WTC11 (cell line): ENCODE data around the gene RBMXL2. TPM values are rescaled to one million over a fixed set of nuclear protein-coding genes. Genes with fewer than 3 reads are reported as not detected.

Experiments used
- ATAC-seq: fragments of 200-7000 bp; cut with Tn5 transposase; 2 replicates; pipeline ENCODE4 v1.10.0; 2021; ENCODE audit warnings: mild to moderate bottlenecking, moderate library complexity
- CTCF ChIA-PET: fragments of 300-600 bp; sonication (Branson Sonifier 250); formaldehyde crosslinking; loops from one replicate; lab custom pipeline; 2021; ENCODE audit warnings: antibody characterized with exemption; lab: Charles Lee
- POLR2A ChIA-PET: fragments of 350-600 bp; sonication (Branson Sonifier 250); formaldehyde crosslinking; loops from one replicate; lab custom pipeline; 2021; ENCODE audit warnings: antibody characterized with exemption; lab: Charles Lee
- DNase-seq: peaks from one replicate; pipeline ENCODE4 v3.0.0; 2021; ENCODE audit warnings: low spot score
- H3K27ac Mint-ChIP-seq: 2 replicates; pipeline ENCODE4 v1.8.0; 2021; ENCODE audit warnings: mixed read lengths
- H3K27me3 Mint-ChIP-seq: 2 replicates; pipeline ENCODE4 v1.8.0; 2021; ENCODE audit warnings: low read depth, mild to moderate bottlenecking, moderate library complexity, mixed read lengths
- H3K36me3 Mint-ChIP-seq: 2 replicates; pipeline ENCODE4 v1.8.0; 2021; ENCODE audit warnings: mixed read lengths
- H3K4me1 Mint-ChIP-seq: 2 replicates; pipeline ENCODE4 v1.8.0; 2022; ENCODE audit warnings: mixed read lengths
- H3K4me3 Mint-ChIP-seq: 2 replicates; pipeline ENCODE4 v1.8.0; 2021; ENCODE audit warnings: mild to moderate bottlenecking, moderate library complexity, mixed read lengths
- H3K9me3 Mint-ChIP-seq: 2 replicates; pipeline ENCODE4 v1.8.0; 2021; ENCODE audit warnings: mixed read lengths
- HMGA2 ChIP-seq: fragments of 250-450 bp; sonication (Bioruptor Pico); IDR thresholded peaks from 2 replicates; pipeline ENCODE4 v1.4.0; 2021; ENCODE audit warnings: mild to moderate bottlenecking, moderate library complexity
- IRF2 ChIP-seq: sonication (generic); formaldehyde crosslinking; IDR thresholded peaks from 2 replicates; pipeline ENCODE4 v1.8.0; 2022; ENCODE audit warnings: low read depth, missing genetic modification reagents, borderline replicate concordance
- KAT7 ChIP-seq: sonication (generic); formaldehyde crosslinking; IDR thresholded peaks from 2 replicates; pipeline ENCODE4 v1.8.1; 2023; ENCODE audit warnings: missing genetic modification reagents, mild to moderate bottlenecking, borderline replicate concordance
- NFATC4 ChIP-seq: fragments of 250-450 bp; sonication (Bioruptor Pico); IDR thresholded peaks from 2 replicates; pipeline ENCODE4 v1.9.0; 2021; ENCODE audit warnings: mild to moderate bottlenecking
- RORB ChIP-seq: fragments of 250-450 bp; sonication (Bioruptor Pico); IDR thresholded peaks from 2 replicates; pipeline ENCODE4 v1.9.0; 2021; ENCODE audit warnings: mild to moderate bottlenecking
- SP1 ChIP-seq: sonication (generic); formaldehyde crosslinking; conservative IDR thresholded peaks from 2 replicates; pipeline ENCODE4 v1.8.1; 2022; ENCODE audit warnings: missing genetic modification reagents
- ZNF121 ChIP-seq: sonication (generic); formaldehyde crosslinking; IDR thresholded peaks from 2 replicates; pipeline ENCODE4 v1.8.0; 2023; ENCODE audit warnings: missing genetic modification reagents
- ZNF671 ChIP-seq: fragments of 250-450 bp; sonication (Bioruptor Pico); IDR thresholded peaks from 2 replicates; pipeline ENCODE4 v1.8.0; 2021; ENCODE audit warnings: mild to moderate bottlenecking
- total RNA-seq: library from RNA; stranded (reverse); gene quantifications from 3 replicates; pipeline ENCODE4 v1.2.3, GENCODE V29; 2021
- TF ChIP-seq, protein P1 (sequence below): sonication (generic); formaldehyde crosslinking; IDR thresholded peaks from 2 replicates; pipeline ENCODE4 v1.8.1; 2022; ENCODE audit warnings: missing genetic modification reagents, borderline replicate concordance
- TF ChIP-seq, protein P2 (sequence below): sonication (generic); formaldehyde crosslinking; IDR thresholded peaks from 2 replicates; pipeline ENCODE4 v1.8.0; 2022; ENCODE audit warnings: mild to moderate bottlenecking, missing genetic modification reagents
- TF ChIP-seq, protein P3 (sequence below): sonication (generic); formaldehyde crosslinking; IDR thresholded peaks from 2 replicates; pipeline ENCODE4 v1.8.0; 2023; ENCODE audit warnings: missing genetic modification reagents
- TF ChIP-seq, protein P4 (sequence below): sonication (generic); formaldehyde crosslinking; IDR thresholded peaks from 2 replicates; pipeline ENCODE4 v1.8.1; 2023; ENCODE audit warnings: mild to moderate bottlenecking, missing genetic modification reagents, moderate library complexity
- TF ChIP-seq, protein P5 (sequence below): sonication (generic); formaldehyde crosslinking; IDR thresholded peaks from 2 replicates; pipeline ENCODE4 v1.8.1; 2023; ENCODE audit warnings: mild to moderate bottlenecking, missing genetic modification reagents, borderline replicate concordance

RBMXL2 gene
- total RNA-seq, 1 experiment from 2014 or later = not detected

DNA sequence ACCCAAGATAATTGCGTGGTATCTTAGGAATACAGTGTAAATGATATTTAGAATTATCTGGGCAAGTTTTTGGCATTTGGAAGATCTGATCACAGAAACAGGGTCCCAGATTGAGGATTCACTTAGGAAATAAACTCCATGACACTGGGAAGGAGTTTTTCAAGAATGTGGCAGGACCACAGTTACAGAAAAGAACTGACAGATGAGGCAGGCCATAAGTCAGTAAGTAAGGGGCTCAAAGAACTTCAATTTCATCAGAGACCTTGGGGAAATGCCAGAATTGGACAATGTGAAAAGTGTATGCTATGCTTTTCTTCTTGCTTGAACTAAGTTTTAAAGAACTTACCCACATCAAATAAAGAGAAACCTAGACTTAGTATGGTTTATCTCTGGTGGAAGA lies 49.3 kb downstream of the RBMXL2 start:
- DNase-seq = no peak
- no peaks in the 10 kb centered on the region for H3K36me3 Mint-ChIP-seq
- no peak overlapping the region for H3K27ac Mint-ChIP-seq
- H3K4me1 Mint-ChIP-seq = no peaks in the 10 kb centered on the region
- H3K9me3 Mint-ChIP-seq = peaks cover 3% of the 10 kb centered on the region; the same call in 1 of the 2 replicates
- ChIA-PET POLR2A (interaction anchor here (0.6 kb wide), 1 partner anchor 48 kb away, joined by 3 read pairs; no protein-coding TSS in a partner anchor), CTCF (no interaction called here)
- TF ChIP-seq, protein P1, sequence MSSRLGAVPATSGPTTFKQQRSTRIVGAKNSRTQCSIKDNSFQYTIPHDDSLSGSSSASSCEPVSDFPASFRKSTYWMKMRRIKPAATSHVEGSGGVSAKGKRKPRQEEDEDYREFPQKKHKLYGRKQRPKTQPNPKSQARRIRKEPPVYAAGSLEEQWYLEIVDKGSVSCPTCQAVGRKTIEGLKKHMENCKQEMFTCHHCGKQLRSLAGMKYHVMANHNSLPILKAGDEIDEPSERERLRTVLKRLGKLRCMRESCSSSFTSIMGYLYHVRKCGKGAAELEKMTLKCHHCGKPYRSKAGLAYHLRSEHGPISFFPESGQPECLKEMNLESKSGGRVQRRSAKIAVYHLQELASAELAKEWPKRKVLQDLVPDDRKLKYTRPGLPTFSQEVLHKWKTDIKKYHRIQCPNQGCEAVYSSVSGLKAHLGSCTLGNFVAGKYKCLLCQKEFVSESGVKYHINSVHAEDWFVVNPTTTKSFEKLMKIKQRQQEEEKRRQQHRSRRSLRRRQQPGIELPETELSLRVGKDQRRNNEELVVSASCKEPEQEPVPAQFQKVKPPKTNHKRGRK (CRISPR knock-in tag) = no peak
- TF ChIP-seq ZNF671 (CRISPR knock-in tag) (no peak), NFATC4 (CRISPR knock-in tag) (no peak), HMGA2 (CRISPR knock-in tag) (no peak), SP1 (no peak), IRF2 (CRISPR knock-in tag) (no peak), KAT7 (no peak), RORB (CRISPR knock-in tag) (no peak), ZNF121 (CRISPR knock-in tag) (no peak)
- TF ChIP-seq, protein P2, sequence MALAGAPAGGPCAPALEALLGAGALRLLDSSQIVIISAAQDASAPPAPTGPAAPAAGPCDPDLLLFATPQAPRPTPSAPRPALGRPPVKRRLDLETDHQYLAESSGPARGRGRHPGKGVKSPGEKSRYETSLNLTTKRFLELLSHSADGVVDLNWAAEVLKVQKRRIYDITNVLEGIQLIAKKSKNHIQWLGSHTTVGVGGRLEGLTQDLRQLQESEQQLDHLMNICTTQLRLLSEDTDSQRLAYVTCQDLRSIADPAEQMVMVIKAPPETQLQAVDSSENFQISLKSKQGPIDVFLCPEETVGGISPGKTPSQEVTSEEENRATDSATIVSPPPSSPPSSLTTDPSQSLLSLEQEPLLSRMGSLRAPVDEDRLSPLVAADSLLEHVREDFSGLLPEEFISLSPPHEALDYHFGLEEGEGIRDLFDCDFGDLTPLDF (CRISPR knock-in tag) = no peak
- TF ChIP-seq, protein P3, sequence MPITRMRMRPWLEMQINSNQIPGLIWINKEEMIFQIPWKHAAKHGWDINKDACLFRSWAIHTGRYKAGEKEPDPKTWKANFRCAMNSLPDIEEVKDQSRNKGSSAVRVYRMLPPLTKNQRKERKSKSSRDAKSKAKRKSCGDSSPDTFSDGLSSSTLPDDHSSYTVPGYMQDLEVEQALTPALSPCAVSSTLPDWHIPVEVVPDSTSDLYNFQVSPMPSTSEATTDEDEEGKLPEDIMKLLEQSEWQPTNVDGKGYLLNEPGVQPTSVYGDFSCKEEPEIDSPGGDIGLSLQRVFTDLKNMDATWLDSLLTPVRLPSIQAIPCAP (CRISPR knock-in tag) = no peak
- TF ChIP-seq, protein P4, sequence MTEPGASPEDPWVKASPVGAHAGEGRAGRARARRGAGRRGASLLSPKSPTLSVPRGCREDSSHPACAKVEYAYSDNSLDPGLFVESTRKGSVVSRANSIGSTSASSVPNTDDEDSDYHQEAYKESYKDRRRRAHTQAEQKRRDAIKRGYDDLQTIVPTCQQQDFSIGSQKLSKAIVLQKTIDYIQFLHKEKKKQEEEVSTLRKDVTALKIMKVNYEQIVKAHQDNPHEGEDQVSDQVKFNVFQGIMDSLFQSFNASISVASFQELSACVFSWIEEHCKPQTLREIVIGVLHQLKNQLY (CRISPR knock-in tag) = no peak
- TF ChIP-seq, protein P5, sequence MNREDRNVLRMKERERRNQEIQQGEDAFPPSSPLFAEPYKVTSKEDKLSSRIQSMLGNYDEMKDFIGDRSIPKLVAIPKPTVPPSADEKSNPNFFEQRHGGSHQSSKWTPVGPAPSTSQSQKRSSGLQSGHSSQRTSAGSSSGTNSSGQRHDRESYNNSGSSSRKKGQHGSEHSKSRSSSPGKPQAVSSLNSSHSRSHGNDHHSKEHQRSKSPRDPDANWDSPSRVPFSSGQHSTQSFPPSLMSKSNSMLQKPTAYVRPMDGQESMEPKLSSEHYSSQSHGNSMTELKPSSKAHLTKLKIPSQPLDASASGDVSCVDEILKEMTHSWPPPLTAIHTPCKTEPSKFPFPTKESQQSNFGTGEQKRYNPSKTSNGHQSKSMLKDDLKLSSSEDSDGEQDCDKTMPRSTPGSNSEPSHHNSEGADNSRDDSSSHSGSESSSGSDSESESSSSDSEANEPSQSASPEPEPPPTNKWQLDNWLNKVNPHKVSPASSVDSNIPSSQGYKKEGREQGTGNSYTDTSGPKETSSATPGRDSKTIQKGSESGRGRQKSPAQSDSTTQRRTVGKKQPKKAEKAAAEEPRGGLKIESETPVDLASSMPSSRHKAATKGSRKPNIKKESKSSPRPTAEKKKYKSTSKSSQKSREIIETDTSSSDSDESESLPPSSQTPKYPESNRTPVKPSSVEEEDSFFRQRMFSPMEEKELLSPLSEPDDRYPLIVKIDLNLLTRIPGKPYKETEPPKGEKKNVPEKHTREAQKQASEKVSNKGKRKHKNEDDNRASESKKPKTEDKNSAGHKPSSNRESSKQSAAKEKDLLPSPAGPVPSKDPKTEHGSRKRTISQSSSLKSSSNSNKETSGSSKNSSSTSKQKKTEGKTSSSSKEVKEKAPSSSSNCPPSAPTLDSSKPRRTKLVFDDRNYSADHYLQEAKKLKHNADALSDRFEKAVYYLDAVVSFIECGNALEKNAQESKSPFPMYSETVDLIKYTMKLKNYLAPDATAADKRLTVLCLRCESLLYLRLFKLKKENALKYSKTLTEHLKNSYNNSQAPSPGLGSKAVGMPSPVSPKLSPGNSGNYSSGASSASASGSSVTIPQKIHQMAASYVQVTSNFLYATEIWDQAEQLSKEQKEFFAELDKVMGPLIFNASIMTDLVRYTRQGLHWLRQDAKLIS (CRISPR knock-in tag) = no peak
- no peak for ATAC-seq
- H3K4me3 Mint-ChIP-seq = no peak overlapping the region
- no peaks in the 10 kb centered on the region for H3K27me3 Mint-ChIP-seq

Other genes with a start within 250 kb of the RBMXL2 start
- not detected in 3 replicates for gene OR10A5, start 243.3 kb upstream of the RBMXL2 start, total RNA-seq
- not detected in 3 replicates for gene OR10A2, start 225.9 kb upstream of the RBMXL2 start, total RNA-seq
- not detected in 3 replicates for gene OR10A4, start 212.4 kb upstream of the RBMXL2 start, total RNA-seq
- 0.16 to 0.26 TPM (median 0.23 TPM) in 3 replicates for gene OR2D2, start 196.5 kb upstream of the RBMXL2 start, total RNA-seq
- gene OR2D3, start 168.0 kb upstream of the RBMXL2 start, total RNA-seq = not detected in 3 replicates
- 13.8 to 15.8 TPM (median 14.1 TPM) in 3 replicates for gene ZNF215, start 162.6 kb upstream of the RBMXL2 start, total RNA-seq
- gene ZNF214, start 68.7 kb upstream of the RBMXL2 start, total RNA-seq = 3.5 to 4.1 TPM (median 4.0 TPM) in 3 replicates
- 0.05 to 0.16 TPM (median 0.07 TPM) in 3 replicates for gene NLRP14, start 68.5 kb upstream of the RBMXL2 start, total RNA-seq
- gene SYT9, start 162.9 kb downstream of the RBMXL2 start, total RNA-seq = 1.3 to 1.7 TPM (median 1.7 TPM) in 3 replicates